ENCODE measurements around the gene SRSF6. TPM values are rescaled to one million over a fixed set of nuclear protein-coding genes. Genes with fewer than 3 reads are reported as not detected.
"Not testable (repeated sequence)": the region's sequence is repeated elsewhere in the genome, so short reads cannot be mapped to it uniquely, and the experiment has no call there.

SRSF6 gene
- total RNA-seq (2014; rRNA removed) = 51.0 and 64.8 TPM in 2 replicates
- 59.6 TPM for polyA plus RNA-seq (2012)

DNA sequence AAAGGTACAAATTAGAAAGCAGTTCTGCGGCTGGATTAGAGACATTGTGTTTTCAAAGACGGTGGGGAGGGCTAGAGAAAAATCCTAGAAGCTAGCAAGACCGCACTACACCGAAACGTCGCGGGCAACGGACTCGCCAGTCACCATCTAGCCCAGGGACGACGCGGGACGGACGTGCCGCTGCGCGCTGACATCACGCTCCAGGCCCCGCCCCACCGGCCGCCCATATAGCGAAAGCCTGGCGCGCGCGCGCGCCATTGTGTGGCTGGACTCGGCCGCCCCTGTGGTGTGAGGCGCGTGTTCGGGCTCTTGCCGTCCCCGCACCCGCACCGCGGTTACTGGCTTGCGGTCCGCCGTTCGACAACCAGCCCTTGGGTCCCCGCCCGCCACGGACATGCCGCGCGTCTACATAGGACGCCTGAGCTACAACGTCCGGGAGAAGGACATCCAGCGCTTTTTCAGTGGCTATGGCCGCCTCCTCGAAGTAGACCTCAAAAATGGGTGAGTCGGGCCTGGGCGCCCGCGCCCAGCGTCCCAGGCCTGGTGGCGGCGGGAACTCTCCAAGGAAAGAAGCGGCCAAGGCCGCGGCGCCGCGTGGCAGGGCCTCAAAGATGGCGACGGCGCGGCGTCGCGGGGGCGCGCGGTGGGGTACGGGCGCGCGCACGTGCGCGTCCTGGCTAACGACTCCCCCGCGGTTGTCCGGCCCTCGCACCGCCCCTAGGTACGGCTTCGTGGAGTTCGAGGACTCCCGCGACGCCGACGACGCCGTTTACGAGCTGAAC is at the start of gene SRSF6:
TSS of gene SRSF6 (plus strand) at position 257 of the 782 bp plus-strand sequence. CDS start at position 395, 138 bp downstream.
- DNase-seq (ENCODE audit: low read depth) = peak; percentile 88

DNA sequence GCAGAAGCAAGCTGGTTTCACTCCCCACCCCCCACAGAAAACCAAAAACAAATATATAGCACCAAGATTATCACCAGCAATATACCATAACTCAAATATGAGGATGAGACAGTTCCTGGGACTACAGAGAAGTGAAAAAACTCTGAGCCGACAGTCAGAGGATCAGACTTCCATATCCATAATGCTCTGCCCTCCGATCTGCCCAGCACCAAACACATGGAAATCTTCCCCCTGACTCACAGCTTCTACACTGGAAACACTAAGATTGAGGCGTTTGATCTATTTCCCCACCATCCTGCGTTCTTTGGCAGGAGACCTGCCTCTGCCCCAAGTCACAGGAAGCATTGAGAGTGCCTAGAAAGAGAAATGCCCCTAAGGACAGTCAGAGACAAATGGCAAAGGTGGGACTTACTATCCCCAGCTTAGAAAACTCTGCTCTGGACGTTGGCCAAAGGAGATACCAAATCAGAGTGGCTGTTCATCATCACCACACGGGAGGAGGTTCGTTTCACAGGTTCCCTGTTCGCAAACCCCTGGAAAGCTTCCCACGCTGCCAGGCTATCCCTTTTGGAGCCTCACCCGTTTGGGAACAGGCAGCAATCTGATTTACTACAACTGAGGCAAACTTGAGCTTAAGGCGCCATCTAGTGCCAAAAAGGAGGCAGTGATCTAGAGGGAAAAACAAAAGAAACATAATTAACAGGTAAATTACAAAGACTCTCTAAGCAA is 48.7 kb upstream of the SRSF6 start:
- peak; percentile 30 for DNase-seq (ENCODE audit: low read depth)

DNA sequence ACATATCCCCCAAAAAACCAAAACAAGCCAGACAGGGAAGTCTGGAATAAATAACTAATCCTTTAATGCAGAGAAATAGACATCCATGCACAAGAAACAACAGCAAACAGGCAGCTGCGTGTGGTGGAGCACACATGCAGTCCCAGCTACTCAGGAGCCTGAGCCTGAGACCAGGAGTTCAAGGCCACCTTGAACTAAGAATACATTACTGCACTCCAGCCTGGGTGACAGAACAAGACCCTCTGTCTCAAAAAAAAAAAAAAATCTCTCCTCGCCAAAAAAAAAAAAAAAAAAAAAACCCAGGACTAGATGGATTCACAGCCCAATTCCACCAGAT is 48.2 kb upstream of the SRSF6 start:
- no peak for DNase-seq (ENCODE audit: low read depth)

DNA sequence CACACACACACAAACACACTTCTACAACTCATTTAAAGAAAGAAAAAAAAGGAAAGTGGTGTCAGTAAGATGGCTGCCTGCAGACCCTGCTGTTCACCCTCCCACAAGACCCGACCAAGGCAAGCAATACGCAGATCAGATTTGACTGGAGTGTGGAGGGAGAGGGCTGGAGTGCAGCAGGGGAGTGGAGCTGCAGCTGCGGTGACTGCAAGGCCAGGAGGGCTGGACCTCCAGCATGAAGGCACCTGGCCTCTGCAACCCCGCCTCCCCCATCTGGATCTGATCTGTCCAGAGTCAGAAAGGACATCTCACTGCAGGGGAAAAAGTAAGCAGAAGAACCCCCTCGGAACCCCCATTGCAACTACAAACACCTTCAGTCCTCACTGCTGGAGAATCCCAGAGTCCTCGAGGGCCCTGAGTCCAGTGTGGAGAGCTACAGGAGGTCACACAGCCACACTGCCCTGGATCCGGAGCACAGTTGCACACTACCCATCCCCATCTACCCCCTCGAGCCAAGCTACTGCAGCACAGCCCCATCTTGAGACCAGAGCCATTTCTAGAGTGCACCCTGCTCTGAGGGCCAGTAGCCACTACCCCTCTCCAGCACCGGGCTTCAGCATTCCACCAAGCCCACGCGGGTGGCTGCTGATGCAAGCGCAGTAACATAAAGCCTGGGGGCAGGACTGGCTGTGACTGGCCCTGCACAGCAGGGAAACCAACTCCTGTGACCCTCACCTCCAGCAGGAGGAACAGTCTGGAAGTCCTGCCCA is 41.9 kb upstream of the SRSF6 start:
- DNase-seq (ENCODE audit: low read depth) = no peak

DNA sequence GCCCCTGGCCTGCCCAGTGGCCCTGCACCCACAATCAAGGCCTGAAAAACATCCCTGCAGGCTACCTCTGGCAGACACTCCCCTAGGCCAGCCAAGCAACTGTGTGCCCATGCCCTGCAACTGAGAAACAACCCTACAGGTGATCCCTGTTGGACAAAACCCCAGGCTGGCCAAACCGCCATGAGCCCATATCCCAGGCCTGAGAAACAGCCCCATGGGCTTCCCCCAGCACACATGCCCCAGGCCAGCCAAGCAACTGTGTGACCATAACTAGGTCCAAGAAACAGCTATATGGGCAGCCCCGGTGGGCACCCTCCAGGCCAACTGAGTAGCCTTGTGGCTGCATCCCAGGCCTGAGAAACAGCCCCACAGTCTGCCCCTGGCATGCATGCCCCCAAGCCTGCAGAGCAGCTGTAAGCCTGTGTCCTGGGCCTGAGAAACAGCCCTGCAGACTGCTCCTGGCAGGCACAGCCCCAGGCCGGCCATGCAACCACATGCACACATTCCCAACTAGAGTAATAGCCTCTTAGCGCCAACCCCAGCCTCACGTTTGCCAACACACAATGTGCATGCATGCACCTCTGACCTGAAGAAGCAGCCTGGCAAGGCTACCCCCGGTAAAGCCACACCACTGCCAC is 41.0 kb upstream of the SRSF6 start:
- no peak for DNase-seq (ENCODE audit: low read depth)

DNA sequence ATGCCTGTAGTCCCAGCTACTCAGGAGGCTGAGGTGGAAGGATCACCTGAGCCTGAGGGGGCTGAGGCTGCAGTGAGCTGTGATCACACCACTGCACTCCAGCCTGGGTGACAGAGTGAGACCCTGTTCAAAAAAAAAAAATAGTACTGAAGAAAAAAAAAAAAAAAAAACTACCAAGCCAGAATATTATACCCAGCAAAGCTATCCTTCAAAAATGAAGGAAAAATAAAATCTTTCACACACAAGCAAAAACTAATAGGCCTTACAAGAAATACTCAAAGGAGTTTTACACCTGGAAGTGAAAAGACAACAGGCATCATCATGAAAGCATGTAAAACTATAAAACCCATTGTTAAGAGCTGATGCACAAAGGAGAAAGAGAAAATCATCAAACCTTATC is 37.5 kb upstream of the SRSF6 start:
- DNase-seq (ENCODE audit: low read depth) = no peak

DNA sequence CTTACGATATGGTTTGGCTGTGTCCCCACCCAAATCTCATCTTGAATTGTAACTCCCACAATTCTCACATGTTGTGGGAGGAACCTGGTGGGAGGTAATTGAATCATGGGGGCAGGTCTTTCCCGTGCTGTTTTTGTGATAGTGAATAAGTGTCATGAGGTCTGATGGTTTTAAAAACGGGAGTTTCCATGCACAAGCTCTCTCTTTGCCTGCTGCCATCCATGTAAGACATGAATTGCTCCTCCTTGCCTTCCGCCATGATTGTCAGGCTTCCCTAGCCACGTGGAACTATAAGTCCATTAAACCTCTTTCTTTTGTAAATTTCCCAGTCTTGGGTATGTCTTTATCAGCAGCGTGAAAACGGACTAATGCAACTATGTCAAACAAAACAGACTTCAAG is 36.8 kb upstream of the SRSF6 start:
- DNase-seq (ENCODE audit: low read depth) = not testable (repeated sequence)

DNA sequence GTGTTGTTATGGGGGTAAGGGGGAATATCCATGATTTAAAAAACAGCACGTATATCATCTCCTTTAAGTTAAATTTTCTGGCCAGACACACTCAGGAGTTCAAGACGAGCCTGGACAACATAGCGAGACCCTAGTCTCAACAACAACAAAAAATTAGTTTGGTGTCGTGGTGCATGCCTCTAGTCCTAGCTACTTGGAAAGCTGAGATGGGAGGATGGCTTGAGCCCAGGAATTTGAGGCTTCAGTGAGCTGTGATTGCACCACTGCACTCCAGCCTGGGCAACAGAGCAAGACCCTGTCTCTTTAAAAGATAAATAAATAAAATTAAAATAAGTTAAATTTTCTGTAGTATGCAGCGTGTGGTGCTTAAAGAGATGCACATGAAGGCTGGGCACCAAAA is 31.5 kb upstream of the SRSF6 start:
- no peak for DNase-seq (ENCODE audit: low read depth)

DNA sequence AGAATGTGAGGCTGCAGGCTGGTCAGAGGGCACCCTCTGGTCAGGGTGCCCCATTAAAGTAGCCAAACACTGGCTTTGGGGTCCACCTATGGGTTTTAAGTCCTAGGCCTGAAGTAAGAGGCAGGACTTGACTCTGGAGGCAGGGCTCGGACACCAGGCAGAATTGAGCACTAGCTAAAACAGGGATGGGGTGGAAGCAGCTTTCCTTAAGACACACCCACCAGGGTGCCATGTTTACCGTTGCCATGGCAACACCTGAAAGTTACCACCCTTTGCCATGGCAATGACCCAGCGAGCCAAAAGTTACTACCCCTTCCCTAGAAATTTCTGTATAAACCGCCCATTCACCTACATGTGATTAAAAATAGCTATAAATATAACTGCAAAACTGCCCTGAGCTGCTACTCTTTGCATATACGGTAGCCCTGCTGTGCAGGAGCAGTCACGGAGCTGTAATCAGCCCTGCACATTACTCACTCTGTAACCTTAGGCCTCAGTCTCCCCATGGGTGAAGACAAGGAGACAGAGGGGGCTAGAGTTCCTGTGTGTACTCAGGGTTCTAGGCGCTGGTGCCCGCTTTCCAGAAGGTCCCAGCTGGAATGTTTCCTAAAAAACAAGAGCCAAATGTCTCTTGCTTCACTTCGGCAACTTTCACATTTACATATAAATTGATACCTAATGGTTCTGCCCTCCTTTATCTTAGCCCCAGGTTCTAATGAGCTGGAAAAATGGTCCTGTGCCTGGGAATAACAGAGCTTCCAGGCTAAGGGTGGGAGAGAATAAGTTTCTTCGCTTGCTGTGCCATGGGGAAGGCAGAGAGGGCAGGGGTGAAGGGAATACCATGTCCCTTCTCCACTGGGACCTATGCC is 27.2 kb upstream of the SRSF6 start:
- DNase-seq (ENCODE audit: low read depth) = no peak

DNA sequence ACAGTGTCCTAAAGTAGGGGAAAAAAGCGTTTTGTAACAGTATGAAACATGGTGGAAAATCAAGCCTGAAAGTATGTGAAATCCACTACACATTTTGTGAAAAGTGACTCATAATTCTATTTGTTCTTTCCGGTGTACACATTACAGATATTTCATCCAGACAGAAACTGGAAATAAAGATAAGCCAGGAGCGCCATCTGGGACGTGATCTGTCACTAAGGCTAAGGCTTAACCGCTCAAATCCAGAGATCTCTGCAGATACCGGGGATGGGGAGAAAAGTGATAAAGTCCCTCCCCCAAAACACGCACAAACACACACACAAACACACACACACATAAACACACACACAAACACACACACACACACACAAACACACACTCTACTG is 26.6 kb upstream of the SRSF6 start:
- DNase-seq (ENCODE audit: low read depth) = peak; percentile 10

DNA sequence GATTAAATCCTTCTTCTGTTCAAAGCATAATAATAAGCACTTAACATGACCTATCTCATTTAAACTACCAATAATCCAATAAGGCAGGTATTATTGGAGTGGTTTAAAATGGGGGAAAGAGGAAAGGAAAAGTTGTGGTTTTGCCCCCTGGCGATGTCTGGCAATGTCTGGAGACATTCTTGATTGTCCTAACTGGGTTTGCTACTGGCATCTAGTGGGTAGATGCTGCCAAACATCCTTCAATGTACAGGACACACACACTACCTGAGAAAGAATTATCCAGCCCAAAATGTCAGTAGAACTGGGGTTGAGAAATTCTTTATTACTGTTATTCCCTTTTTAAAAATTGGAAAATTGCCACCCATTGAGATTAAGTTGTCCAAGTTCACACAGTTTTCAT is 25.2 kb upstream of the SRSF6 start:
- DNase-seq (ENCODE audit: low read depth) = no peak

DNA sequence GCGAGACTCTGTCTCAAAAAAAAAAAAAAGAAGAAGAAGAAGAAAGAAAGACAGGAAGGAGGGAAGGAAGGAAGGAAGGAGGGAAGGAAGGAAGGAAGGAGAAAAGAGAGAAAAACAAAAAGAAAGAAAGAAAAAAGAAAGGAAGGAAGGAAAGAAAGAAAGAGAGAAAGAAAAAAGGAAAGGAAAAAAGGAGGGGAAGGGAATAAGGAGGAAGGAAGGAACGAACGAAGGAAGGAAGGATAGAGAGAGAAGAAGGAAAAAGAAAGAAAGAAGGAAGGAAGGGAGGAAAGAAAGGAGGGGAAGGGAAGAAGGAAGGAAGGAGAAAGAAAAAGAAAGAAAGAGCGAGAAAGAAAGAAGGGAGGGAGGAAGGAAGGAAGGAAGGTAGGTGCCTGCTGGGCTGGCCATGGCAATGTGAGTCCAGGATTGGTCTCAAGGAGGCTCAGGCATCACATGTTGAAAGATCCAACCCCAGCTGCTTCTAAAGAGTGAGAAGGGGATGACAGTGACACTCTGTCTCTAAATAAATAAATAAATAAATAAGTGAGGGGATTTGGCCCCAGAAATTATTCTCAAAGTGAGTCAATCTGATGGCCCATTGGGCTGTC is 24.3 kb upstream of the SRSF6 start:
- DNase-seq (ENCODE audit: low read depth) = no peak

DNA sequence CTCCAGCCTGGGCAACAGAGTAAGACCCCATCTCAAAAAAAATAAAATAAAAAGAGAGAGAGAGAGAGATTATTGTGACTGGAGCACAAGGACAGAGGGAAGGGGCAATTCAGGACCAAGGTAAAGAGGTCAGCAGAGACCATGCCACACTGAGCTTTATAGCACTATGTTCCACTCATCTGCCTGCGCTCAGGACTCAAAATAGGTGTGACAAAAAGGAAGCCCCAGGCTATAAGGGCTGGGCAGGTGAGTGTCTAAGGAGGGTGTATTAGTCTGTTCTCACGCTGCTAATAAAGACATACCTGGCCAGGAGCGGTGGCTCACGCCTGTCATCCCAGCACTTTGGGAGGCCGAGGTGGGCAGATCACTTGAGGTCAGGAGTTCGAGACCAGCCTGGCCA is 23.1 kb upstream of the SRSF6 start:
- DNase-seq (ENCODE audit: low read depth) = no peak

DNA sequence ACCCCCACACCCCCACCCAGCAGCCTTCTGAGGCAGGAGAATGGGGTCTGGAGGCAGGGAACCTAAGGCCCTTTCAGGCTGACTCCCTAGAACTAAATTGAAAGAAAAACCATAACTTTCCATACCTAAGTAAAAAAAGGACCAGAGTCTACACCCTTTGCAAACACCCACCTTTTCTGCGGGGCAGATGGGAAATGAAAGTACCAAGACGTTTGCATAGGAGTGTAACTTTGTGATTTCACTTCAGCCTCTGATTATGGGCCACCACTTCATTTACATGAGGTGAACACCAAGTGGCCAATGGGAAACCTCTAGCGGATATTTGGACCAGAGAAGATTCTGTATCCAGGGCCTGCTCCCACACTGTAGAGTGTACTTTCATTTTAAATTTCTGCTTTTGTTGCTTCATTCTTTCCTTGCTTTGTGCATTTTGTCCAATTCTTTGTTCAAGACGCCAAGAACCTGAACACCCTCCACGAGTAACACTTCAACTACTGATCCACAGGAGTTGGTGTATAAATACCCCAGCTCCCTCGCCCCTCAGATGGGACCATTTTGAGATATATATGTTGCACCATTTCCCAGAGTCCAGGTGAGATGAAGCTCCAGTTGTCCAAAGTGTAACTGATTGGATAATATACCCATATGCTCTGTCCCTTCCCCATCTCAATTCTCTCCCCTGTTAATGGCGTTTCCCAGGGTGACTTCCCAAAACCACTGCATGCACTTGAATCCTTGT is 18.9 kb upstream of the SRSF6 start:
- no peak for DNase-seq (ENCODE audit: low read depth)

DNA sequence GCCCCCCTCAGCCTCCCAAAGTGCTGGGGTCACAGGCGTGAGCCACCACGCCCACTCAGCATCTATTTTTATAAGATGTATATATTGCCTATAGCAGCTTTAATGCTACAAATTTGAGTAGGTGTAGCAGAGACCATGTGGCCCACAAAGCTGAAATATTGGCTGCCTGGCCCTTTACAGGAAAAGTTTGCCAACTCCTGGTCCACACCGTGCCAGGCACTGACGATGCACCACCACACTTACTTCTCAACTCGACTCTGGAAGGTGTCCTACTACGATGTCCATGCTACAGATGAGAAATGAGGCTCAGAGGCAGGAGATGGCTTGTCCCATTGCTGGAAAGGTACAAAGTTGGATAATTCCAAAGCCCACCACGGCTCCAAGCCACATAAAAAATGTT is 17.2 kb upstream of the SRSF6 start:
- no peak for DNase-seq (ENCODE audit: low read depth)

DNA sequence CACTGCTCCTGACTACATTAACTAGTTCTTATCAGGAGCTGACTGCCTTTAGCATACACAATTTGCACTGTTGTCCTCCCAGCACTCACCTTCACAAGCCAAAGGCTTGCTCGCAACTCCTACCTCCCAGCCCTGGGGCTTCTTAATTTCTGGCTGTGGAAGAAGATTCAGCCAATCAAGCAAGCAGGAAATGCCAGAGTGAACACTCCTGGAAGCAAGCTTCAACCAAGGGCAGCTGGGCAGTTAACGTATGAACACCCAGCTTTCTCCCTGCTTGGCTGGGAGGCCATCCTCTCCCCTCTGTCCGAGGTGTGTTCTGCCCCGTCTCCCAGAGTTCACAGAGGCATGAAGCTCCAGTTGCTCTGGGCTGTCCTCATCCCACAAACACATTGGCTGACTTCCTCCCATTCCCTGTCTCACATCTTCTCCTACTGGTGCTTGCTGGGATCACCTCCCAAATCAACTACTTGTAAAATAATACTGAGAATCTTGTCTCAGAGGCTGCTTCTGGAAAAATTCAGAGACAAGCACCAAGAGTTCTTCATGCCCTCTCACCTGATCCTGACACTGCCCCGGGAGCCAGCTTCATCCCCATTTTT is 15.3 kb upstream of the SRSF6 start:
- DNase-seq (ENCODE audit: low read depth) = peak; percentile 31

DNA sequence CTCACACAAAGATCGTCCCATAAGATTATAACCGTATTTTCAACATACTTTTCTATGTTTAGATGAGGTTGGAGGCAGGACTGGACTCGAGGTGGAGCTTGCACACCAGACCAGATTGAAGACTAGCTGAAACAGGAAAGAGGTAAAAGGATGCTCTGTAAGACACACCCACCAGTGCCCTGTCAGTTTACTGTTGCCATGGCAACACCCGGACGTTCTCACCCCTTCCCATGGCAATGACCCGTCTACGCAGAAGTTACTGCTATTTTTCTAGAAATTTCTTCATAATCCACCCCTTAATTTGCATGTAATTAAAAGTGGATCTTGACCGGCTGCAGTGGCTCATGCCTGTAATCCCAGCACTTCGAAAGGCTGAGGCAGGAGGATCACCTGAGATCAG is 13.6 kb upstream of the SRSF6 start:
- DNase-seq (ENCODE audit: low read depth) = no peak

DNA sequence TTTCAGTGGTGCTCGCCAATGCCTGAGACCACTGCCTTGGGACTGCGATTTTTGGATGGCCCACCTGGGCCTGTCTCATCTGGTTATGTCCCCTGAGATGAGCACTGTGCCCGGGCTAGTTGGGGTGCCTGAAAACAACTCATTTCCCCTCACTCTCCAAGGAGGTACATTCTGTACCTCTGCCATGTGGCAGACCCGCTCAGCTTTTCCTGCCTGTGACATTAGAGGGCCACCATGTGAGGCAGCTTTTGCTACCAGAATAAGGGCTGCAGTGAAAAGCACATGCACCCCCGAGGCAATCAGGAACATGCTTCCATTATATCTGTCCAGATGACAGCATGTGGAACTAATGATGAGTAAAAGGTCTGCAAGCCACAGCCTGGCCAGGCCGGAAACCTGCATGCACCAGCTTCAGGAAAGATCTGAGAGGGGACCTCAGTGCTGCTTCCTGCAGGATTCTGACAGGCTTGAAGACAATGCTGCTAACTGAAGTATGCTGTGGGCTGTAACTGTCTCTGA is 11.3 kb upstream of the SRSF6 start:
- DNase-seq (ENCODE audit: low read depth) = no peak

DNA sequence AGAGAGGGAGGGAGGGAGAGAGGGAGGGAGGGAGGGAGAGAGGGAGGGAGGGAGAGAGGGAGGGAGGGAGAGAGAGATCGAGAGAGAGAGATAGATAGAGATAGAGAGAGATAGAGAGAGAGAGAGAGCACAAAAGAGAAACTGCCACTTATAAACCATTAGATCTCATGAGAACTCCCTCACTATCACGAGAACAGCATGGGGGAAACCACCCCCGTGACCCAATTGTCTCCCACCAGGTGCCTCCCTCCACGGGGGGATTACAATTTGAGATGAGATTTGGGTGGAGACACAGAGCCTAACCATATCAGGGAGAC is 9.3 kb upstream of the SRSF6 start:
- not testable (repeated sequence) for DNase-seq (ENCODE audit: low read depth)
